ENCODE data around the gene IFNL4.
"Not testable (repeated sequence)": the region's sequence is repeated elsewhere in the genome, so short reads cannot be mapped to it uniquely, and the experiment has no call there.

IFNL4 gene

GRCh38 chr19:39273859-39274258 lies 25.2 kb upstream of the IFNL4 start:
- H3K4me1 ChIP-seq (ENCODE audit: control insufficient read depth in 2 of 2, insufficient read depth in 2 of 2, low read length in 2 of 2); H3K9ac ChIP-seq (ENCODE audit: low read depth in 1 of 2, low read length in 2 of 2); H3K36me3 ChIP-seq (ENCODE audit: control insufficient read depth in 2 of 2, insufficient read depth in 2 of 2, low read length in 2 of 2): not testable (repeated sequence)

GRCh38 chr19:39270036-39270871 lies 21.6 kb upstream of the IFNL4 start:
- Histone ChIP-seq H3K4me3 (ENCODE audit: low read length in 2 of 2) (no peak overlapping the region), H3K9ac (ENCODE audit: low read depth in 1 of 2, low read length in 2 of 2) (no peak overlapping the region), H3K9me3 (ENCODE audit: control insufficient read depth in 2 of 2, low read length in 2 of 2) (no peaks in the 10 kb centered on the region), H3K36me3 (ENCODE audit: control insufficient read depth in 2 of 2, insufficient read depth in 2 of 2, low read length in 2 of 2) (no peaks in the 10 kb centered on the region), H3K27me3 (ENCODE audit: control insufficient read depth in 2 of 2, insufficient read depth in 2 of 2, low read length in 2 of 2) (no peaks in the 10 kb centered on the region), H3K27ac (ENCODE audit: low read depth in 2 of 2, low read length in 2 of 2) (no peak overlapping the region), H3K4me1 (ENCODE audit: control insufficient read depth in 2 of 2, insufficient read depth in 2 of 2, low read length in 2 of 2) (no peaks in the 10 kb centered on the region)

More at GRCh38 chr19:39273859-39274258, 25.2 kb upstream of the IFNL4 start:
- H3K27ac ChIP-seq (ENCODE audit: low read depth in 2 of 2, low read length in 2 of 2); H3K9me3 ChIP-seq (ENCODE audit: control insufficient read depth in 2 of 2, low read length in 2 of 2); H3K4me3 ChIP-seq (ENCODE audit: low read length in 2 of 2); H3K27me3 ChIP-seq (ENCODE audit: control insufficient read depth in 2 of 2, insufficient read depth in 2 of 2, low read length in 2 of 2): not testable (repeated sequence)

GRCh38 chr19:39269369-39269768 lies 20.7 kb upstream of the IFNL4 start:
- not testable (repeated sequence) for H3K27ac ChIP-seq (ENCODE audit: low read depth in 2 of 2, low read length in 2 of 2); H3K27me3 ChIP-seq (ENCODE audit: control insufficient read depth in 2 of 2, insufficient read depth in 2 of 2, low read length in 2 of 2); H3K9me3 ChIP-seq (ENCODE audit: control insufficient read depth in 2 of 2, low read length in 2 of 2); H3K4me3 ChIP-seq (ENCODE audit: low read length in 2 of 2); H3K4me1 ChIP-seq (ENCODE audit: control insufficient read depth in 2 of 2, insufficient read depth in 2 of 2, low read length in 2 of 2); H3K36me3 ChIP-seq (ENCODE audit: control insufficient read depth in 2 of 2, insufficient read depth in 2 of 2, low read length in 2 of 2); H3K9ac ChIP-seq (ENCODE audit: low read depth in 1 of 2, low read length in 2 of 2)

- H3K9ac ChIP-seq (ENCODE audit: low read depth in 1 of 2, low read length in 2 of 2); H3K4me1 ChIP-seq (ENCODE audit: control insufficient read depth in 2 of 2, insufficient read depth in 2 of 2, low read length in 2 of 2); H3K36me3 ChIP-seq (ENCODE audit: control insufficient read depth in 2 of 2, insufficient read depth in 2 of 2, low read length in 2 of 2); H3K4me3 ChIP-seq (ENCODE audit: low read length in 2 of 2); H3K27ac ChIP-seq (ENCODE audit: low read depth in 2 of 2, low read length in 2 of 2); H3K9me3 ChIP-seq (ENCODE audit: control insufficient read depth in 2 of 2, low read length in 2 of 2): not testable (repeated sequence)
- peaks cover 4 to 12% of the 10 kb centered on the region in 2 donors for H3K27me3 ChIP-seq (ENCODE audit: control insufficient read depth in 2 of 2, insufficient read depth in 2 of 2, low read length in 2 of 2)
Measured at GRCh38 chr19:39268531-39269223, 20.0 kb upstream of the IFNL4 start.

- H3K9me3 ChIP-seq (ENCODE audit: control insufficient read depth in 2 of 2, low read length in 2 of 2); H3K9ac ChIP-seq (ENCODE audit: low read depth in 1 of 2, low read length in 2 of 2); H3K4me3 ChIP-seq (ENCODE audit: low read length in 2 of 2); H3K36me3 ChIP-seq (ENCODE audit: control insufficient read depth in 2 of 2, insufficient read depth in 2 of 2, low read length in 2 of 2); H3K4me1 ChIP-seq (ENCODE audit: control insufficient read depth in 2 of 2, insufficient read depth in 2 of 2, low read length in 2 of 2); H3K27ac ChIP-seq (ENCODE audit: low read depth in 2 of 2, low read length in 2 of 2): not testable (repeated sequence)
- peaks cover 6 to 18% of the 10 kb centered on the region in 2 donors for H3K27me3 ChIP-seq (ENCODE audit: control insufficient read depth in 2 of 2, insufficient read depth in 2 of 2, low read length in 2 of 2)
Measured at GRCh38 chr19:39268085-39268484, 19.4 kb upstream of the IFNL4 start, which contains the start of gene IFNL2. IFNL2 (plus strand) TSS chr19:39268396; CDS start chr19:39268569, 173 bp downstream.

- H3K27ac ChIP-seq (ENCODE audit: low read depth in 2 of 2, low read length in 2 of 2), result no peak overlapping the region
- no peak overlapping the region for H3K4me3 ChIP-seq (ENCODE audit: low read length in 2 of 2)
- H3K36me3 ChIP-seq (ENCODE audit: control insufficient read depth in 2 of 2, insufficient read depth in 2 of 2, low read length in 2 of 2), result no peaks in the 10 kb centered on the region
- peaks cover 13 to 31% of the 10 kb centered on the region in 2 donors for H3K27me3 ChIP-seq (ENCODE audit: control insufficient read depth in 2 of 2, insufficient read depth in 2 of 2, low read length in 2 of 2)
- H3K4me1 ChIP-seq (ENCODE audit: control insufficient read depth in 2 of 2, insufficient read depth in 2 of 2, low read length in 2 of 2), result no peaks in the 10 kb centered on the region
- H3K9me3 ChIP-seq (ENCODE audit: control insufficient read depth in 2 of 2, low read length in 2 of 2), result no peaks in the 10 kb centered on the region
- no peak overlapping the region for H3K9ac ChIP-seq (ENCODE audit: low read depth in 1 of 2, low read length in 2 of 2)
Measured at GRCh38 chr19:39265321-39265916, 16.8 kb upstream of the IFNL4 start.

GRCh38 chr19:39264306-39265290 lies 15.9 kb upstream of the IFNL4 start:
- Histone ChIP-seq H3K9me3 (ENCODE audit: control insufficient read depth in 2 of 2, low read length in 2 of 2) (no peaks in the 10 kb centered on the region), H3K4me1 (ENCODE audit: control insufficient read depth in 2 of 2, insufficient read depth in 2 of 2, low read length in 2 of 2) (no peaks in the 10 kb centered on the region), H3K4me3 (ENCODE audit: low read length in 2 of 2) (no peak overlapping the region), H3K36me3 (ENCODE audit: control insufficient read depth in 2 of 2, insufficient read depth in 2 of 2, low read length in 2 of 2) (no peaks in the 10 kb centered on the region), H3K27ac (ENCODE audit: low read depth in 2 of 2, low read length in 2 of 2) (no peak overlapping the region), H3K9ac (ENCODE audit: low read depth in 1 of 2, low read length in 2 of 2) (no peak overlapping the region), H3K27me3 (ENCODE audit: control insufficient read depth in 2 of 2, insufficient read depth in 2 of 2, low read length in 2 of 2) (peaks cover 13 to 31% of the 10 kb centered on the region in 2 donors)

GRCh38 chr19:39263912-39264305 lies 15.3 kb upstream of the IFNL4 start:
- Histone ChIP-seq H3K4me1 (ENCODE audit: control insufficient read depth in 2 of 2, insufficient read depth in 2 of 2, low read length in 2 of 2) (no peaks in the 10 kb centered on the region), H3K9ac (ENCODE audit: low read depth in 1 of 2, low read length in 2 of 2) (no peak overlapping the region), H3K4me3 (ENCODE audit: low read length in 2 of 2) (no peak overlapping the region), H3K27ac (ENCODE audit: low read depth in 2 of 2, low read length in 2 of 2) (no peak overlapping the region), H3K27me3 (ENCODE audit: control insufficient read depth in 2 of 2, insufficient read depth in 2 of 2, low read length in 2 of 2) (peaks cover 13 to 31% of the 10 kb centered on the region in 2 donors), H3K9me3 (ENCODE audit: control insufficient read depth in 2 of 2, low read length in 2 of 2) (no peaks in the 10 kb centered on the region), H3K36me3 (ENCODE audit: control insufficient read depth in 2 of 2, insufficient read depth in 2 of 2, low read length in 2 of 2) (no peaks in the 10 kb centered on the region)

GRCh38 chr19:39262496-39262895 lies 13.8 kb upstream of the IFNL4 start:
- Histone ChIP-seq H3K36me3 (ENCODE audit: control insufficient read depth in 2 of 2, insufficient read depth in 2 of 2, low read length in 2 of 2) (no peaks in the 10 kb centered on the region), H3K4me1 (ENCODE audit: control insufficient read depth in 2 of 2, insufficient read depth in 2 of 2, low read length in 2 of 2) (no peaks in the 10 kb centered on the region), H3K27me3 (ENCODE audit: control insufficient read depth in 2 of 2, insufficient read depth in 2 of 2, low read length in 2 of 2) (peaks cover 13 to 31% of the 10 kb centered on the region in 2 donors), H3K4me3 (ENCODE audit: low read length in 2 of 2) (no peak overlapping the region), H3K27ac (ENCODE audit: low read depth in 2 of 2, low read length in 2 of 2) (no peak overlapping the region), H3K9me3 (ENCODE audit: control insufficient read depth in 2 of 2, low read length in 2 of 2) (no peaks in the 10 kb centered on the region), H3K9ac (ENCODE audit: low read depth in 1 of 2, low read length in 2 of 2) (no peak overlapping the region)
